Endothelial cell of umbilical vein (primary cell): ENCODE data around the gene COL5A1. TPM values are rescaled to one million over a fixed set of nuclear protein-coding genes. Genes with fewer than 3 reads are reported as not detected.

Experiments
- BruUV-seq: library from RNA; stranded (reverse); fragments of 400-500 nt; replicated peaks from 2 replicates; lab custom pipeline; 2021; lab: Mats Ljungman, UMichigan
- CTCF ChIA-PET: fragments of 300-600, 350-600 bp; sonication (Branson Sonifier 250); formaldehyde crosslinking; loops from one replicate; lab custom pipeline; 2021; ENCODE audit warnings: antibody characterized with exemption, inconsistent platforms; lab: Charles Lee
- POLR2A ChIA-PET: fragments of 300-600, 350-600 bp; sonication (Branson Sonifier 250); formaldehyde crosslinking; loops from one replicate; lab custom pipeline; 2021; ENCODE audit warnings: antibody characterized with exemption, inconsistent platforms; lab: Charles Lee
- DNase-seq: peaks from one replicate; pipeline ENCODE4 v3.0.0-alpha.2; 2011; ENCODE audit warnings: low read depth, low spot score
- FAIRE-seq: peaks from 2 replicates; lab custom pipeline; 2011; peaks lifted over from hg19 to GRCh38; lab: Jason Lieb, UNC
- H2AFZ ChIP-seq: 2 replicates; pipeline ENCODE4 v1.6.0; 2012; ENCODE audit warnings: low read depth, low read length, control low read depth, inconsistent platforms
- H3K27ac ChIP-seq: 2 replicates; pipeline ENCODE4 v1.5.1; 2011; ENCODE audit warnings: low read depth, mild to moderate bottlenecking, control low read depth, low read length, moderate library complexity; ENCODE audit not compliant: insufficient read depth
- H3K27me3 ChIP-seq, 2 experiments: 2 replicates each; pipeline versions ENCODE4 v1.6.0 to v1.6.1; 2011; ENCODE audit warnings: low read length in 2 of 2, mixed read lengths in 1 of 2; ENCODE audit not compliant: control insufficient read depth in 2 of 2, insufficient read depth in 2 of 2
- H3K36me3 ChIP-seq, 2 experiments: 2 replicates in 1 of 2; 3 replicates in 1 of 2; pipeline ENCODE4 v1.5.1; 2011; ENCODE audit warnings: low read length in 2 of 2, mild to moderate bottlenecking in 1 of 2, moderate library complexity in 1 of 2; ENCODE audit not compliant: control insufficient read depth in 2 of 2, insufficient read depth in 2 of 2; ENCODE audit errors: extremely low read depth in 1 of 2
- H3K4me1 ChIP-seq: 3 replicates; pipeline ENCODE4 v1.5.1; 2011; ENCODE audit warnings: mild to moderate bottlenecking, low read length; ENCODE audit not compliant: control insufficient read depth, insufficient read depth; ENCODE audit errors: extremely low read depth
- H3K4me2 ChIP-seq: 2 replicates; pipeline ENCODE4 v1.6.1; 2011; ENCODE audit warnings: low read length, control low read depth, mixed read lengths; ENCODE audit not compliant: insufficient read depth
- H3K4me3 ChIP-seq, 3 experiments: fragments of 200-600 bp in 1 of 3; sonication (generic), shearing (Covaris generic) in 1 of 3; replicated peaks in 1 of 3; 2 replicates each; pipeline ENCODE4 v1.5.1; 2011 to 2016; ENCODE audit warnings: control low read depth in 3 of 3, low read length in 3 of 3, mild to moderate bottlenecking in 2 of 3, inconsistent platforms in 1 of 3, low read depth in 1 of 3, moderate library complexity in 1 of 3; ENCODE audit not compliant: insufficient read depth in 1 of 3
- H3K79me2 ChIP-seq: 2 replicates; pipeline ENCODE4 v1.6.0; 2012; ENCODE audit warnings: low read length, inconsistent platforms; ENCODE audit not compliant: control insufficient read depth, insufficient read depth
- H3K9ac ChIP-seq: replicated peaks from 2 replicates; pipeline ENCODE3; 2011; ENCODE audit warnings: low read length, control low read depth; ENCODE audit not compliant: insufficient read depth; ENCODE audit errors: extremely low read depth
- H3K9me1 ChIP-seq: replicated peaks from 3 replicates; pipeline ENCODE4 v1.6.0; 2011; ENCODE audit warnings: mild to moderate bottlenecking, low read length; ENCODE audit not compliant: control insufficient read depth, insufficient read depth; ENCODE audit errors: extremely low read depth
- H3K9me3 ChIP-seq: replicated peaks from 2 replicates; pipeline ENCODE4 v1.5.1; 2012; ENCODE audit warnings: low read length, inconsistent platforms; ENCODE audit not compliant: control insufficient read depth, insufficient read depth
- H4K20me1 ChIP-seq: replicated peaks from 2 replicates; pipeline ENCODE3; 2011; ENCODE audit warnings: mild to moderate bottlenecking, low read length; ENCODE audit not compliant: control insufficient read depth, insufficient read depth; ENCODE audit errors: extremely low read depth
- CTCF ChIP-seq, 2 donors: IDR thresholded peaks; 1 replicate in 1 of 2; 2 replicates in 1 of 2; pipeline ENCODE4 v1.5.1; 2011; ENCODE audit warnings: low read length in 2 of 2, mild to moderate bottlenecking in 2 of 2, moderate library complexity in 2 of 2, control low read depth in 1 of 2, inconsistent platforms in 1 of 2, low read depth in 1 of 2; ENCODE audit not compliant: insufficient read depth in 1 of 2; ENCODE audit errors: extremely low read depth in 1 of 2
- EZH2 ChIP-seq: IDR thresholded peaks from 2 replicates; pipeline ENCODE4 v1.6.1; 2012; ENCODE audit warnings: borderline replicate concordance, low read depth, mild to moderate bottlenecking, moderate library complexity, low read length, inconsistent platforms; ENCODE audit not compliant: severe bottlenecking
- FOS ChIP-seq: IDR thresholded peaks from 2 replicates; pipeline ENCODE4 v1.6.1; 2011; ENCODE audit warnings: mild to moderate bottlenecking, low read length, moderate library complexity, borderline replicate concordance; ENCODE audit not compliant: insufficient read depth
- GATA2 ChIP-seq: IDR thresholded peaks from 2 replicates; pipeline ENCODE4 v1.7.0; 2011; ENCODE audit warnings: low read depth, mild to moderate bottlenecking, moderate library complexity, mixed read lengths, low read length; ENCODE audit not compliant: insufficient read length, insufficient read depth
- JUN ChIP-seq: IDR thresholded peaks from 2 replicates; pipeline ENCODE4 v1.6.1; 2011; ENCODE audit warnings: borderline replicate concordance, low read depth; ENCODE audit not compliant: insufficient read length, insufficient read depth
- MAX ChIP-seq: IDR thresholded peaks from 2 replicates; pipeline ENCODE4 v1.6.1; 2011; ENCODE audit not compliant: insufficient read depth, insufficient read length
- MYC ChIP-seq: IDR thresholded peaks from one replicate; pipeline ENCODE4 v1.6.1; 2011; ENCODE audit warnings: mild to moderate bottlenecking, low read depth, low read length
- POLR2A ChIP-seq: IDR thresholded peaks from 2 replicates; pipeline ENCODE4 v1.6.1; 2012; ENCODE audit warnings: low read depth, mild to moderate bottlenecking, control low read depth, low read length
- POLR2AphosphoS5 ChIP-seq: IDR thresholded peaks from 2 replicates; pipeline ENCODE4 v1.6.1; 2012; ENCODE audit warnings: low read depth, mild to moderate bottlenecking, control low read depth, low read length, moderate library complexity; ENCODE audit not compliant: insufficient read depth
- dilution Hi-C: fragments of 300-500 bp; cut with MboI; formaldehyde crosslinking; loops from one replicate; pipeline ENCODE4 v1.15.0; 2019; ENCODE audit warnings: low sequenced_read_pairs; ENCODE audit not compliant: extremely low pct_ligation_motif_present
- intact Hi-C: fragments of 100-400 bp; cut with micrococcal nuclease; formaldehyde crosslinking; loops from one replicate; pipeline ENCODE4 v1.10.0; 2022
- polyA plus RNA-seq, 4 experiments: library from polyadenylated mRNA; depleted of rRNA in 3 of 4; stranded (reverse) in 3 of 4; unstranded in 1 of 4; fragments of >200 nt; gene quantifications; 2 replicates each; pipeline versions ENCODE4 v1.2.1 to v1.2.3, GENCODE V29; 2011 to 2012; ENCODE audit warnings: missing spikeins in 1 of 4
- total RNA-seq: library from RNA; stranded (reverse); gene quantifications from 2 replicates; pipeline ENCODE4 v1.2.3, GENCODE V29; 2021

The COL5A1 gene
- total and polyA plus RNA-seq, 2 donors (not counting 3 experiments of a cell fraction or from before 2014, with no cell fraction given): 97.4 to 175 TPM

- BruUV-seq: no TSS peak
- Histone ChIP-seq H2AFZ (no peak overlapping the region), H3K4me1 (peaks cover 13% of the 10 kb centered on the region), H3K9ac (no peak overlapping the region), H3K27ac (no peak overlapping the region), H3K4me3 (no peak overlapping the region), H3K79me2 (peaks cover 16% of the 10 kb centered on the region), H3K36me3 (no peaks in the 10 kb centered on the region), H3K9me3 (no peaks in the 10 kb centered on the region), H3K27me3 (no peaks in the 10 kb centered on the region), H3K9me1 (no peaks in the 10 kb centered on the region), H4K20me1 (no peaks in the 10 kb centered on the region), H3K4me2 (no peak overlapping the region)
- ChIA-PET CTCF (interaction anchor here (1.4 kb wide), 1 partner anchor 59 kb away, joined by 4 read pairs; no protein-coding TSS in a partner anchor), POLR2A (no interaction called here)
- FAIRE-seq (no peak), DNase-seq (no peak)
- intact Hi-C loops (no loop called here), dilution Hi-C loops (no loop called here)
- TF ChIP-seq FOS: no peak
- TF ChIP-seq POLR2AphosphoS5: no peak
Measured at GRCh38 chr9:134638502-134639090, 3.0 kb upstream of the COL5A1 start.

GRCh38 chr9:134639994-134640393 is 1.6 kb upstream of the COL5A1 start:
- Histone ChIP-seq H3K27me3 (no peaks in the 10 kb centered on the region), H2AFZ (no peak overlapping the region), H3K27ac (no peak overlapping the region), H3K9me1 (no peaks in the 10 kb centered on the region), H3K4me2 (no peak overlapping the region), H4K20me1 (no peaks in the 10 kb centered on the region), H3K79me2 (peaks cover 21% of the 10 kb centered on the region), H3K9me3 (no peaks in the 10 kb centered on the region), H3K36me3 (no peaks in the 10 kb centered on the region), H3K9ac (no peak overlapping the region), H3K4me1 (peaks cover 18% of the 10 kb centered on the region), H3K4me3 (no peak overlapping the region)
- DNase-seq: no peak
- intact Hi-C loops: loop anchor here (5.0 kb wide), 1 partner anchor 318 kb away; no protein-coding TSS in a partner anchor
- POLR2A ChIA-PET: no interaction called here
- dilution Hi-C loops: no loop called here
- BruUV-seq: no TSS peak
- TF ChIP-seq GATA2 (no peak), MYC (no peak), MAX (no peak), FOS (no peak), POLR2A (no peak), EZH2 (no peak), POLR2AphosphoS5 (no peak), CTCF (IDR thresholded peaks at IDR 0.05; ENCODE audit: extremely low read depth in 1 of 2, insufficient read depth in 1 of 2, low read depth in 1 of 2, low read length in 2 of 2) (no peak), JUN (no peak)
- no peak for FAIRE-seq
- CTCF ChIA-PET: interaction anchor here (1.2 to 2.2 kb wide), 4 partner anchors 19 to 190 kb away, joined by 3 to 9 read pairs (median 5); no protein-coding TSS in a partner anchor
